SK-N-MC (cell line): ENCODE data around the gene MYO1G.

ENCODE experiments used
- DNase-seq: peaks from one replicate; pipeline ENCODE4 v3.0.0-alpha.2; 2011; ENCODE audit warnings: low read depth, low spot score
- H3K27ac ChIP-seq: fragments of 200-600 bp; sonication (generic); 2 replicates; pipeline ENCODE4 v1.5.1; 2016; ENCODE audit warnings: mixed run types
- H3K36me3 ChIP-seq: fragments of 200-600 bp; sonication (generic); 2 replicates; pipeline ENCODE4 v1.6.1; 2017; ENCODE audit warnings: antibody characterized with exemption, low read length, mixed read lengths; ENCODE audit not compliant: insufficient read depth
- H3K4me3 ChIP-seq: fragments of 200-600 bp; sonication (generic); 2 replicates; pipeline ENCODE4 v1.5.1; 2016
- H3K9ac ChIP-seq: fragments of 200-600 bp; sonication (generic); 2 replicates; pipeline ENCODE4 v1.8.0; 2017; ENCODE audit warnings: mixed run types, mixed read lengths; ENCODE audit not compliant: insufficient read length
- H3K9me3 ChIP-seq: fragments of 200-600 bp; sonication (generic); 2 replicates; pipeline ENCODE4 v1.6.1; 2017; ENCODE audit warnings: low read depth, mild to moderate bottlenecking, antibody characterized with exemption, low read length, moderate library complexity, mixed read lengths
- EZH2 ChIP-seq: fragments of 200-600 bp; sonication (generic); IDR thresholded peaks from one replicate; pipeline ENCODE4 v1.6.1; 2017; ENCODE audit warnings: antibody characterized with exemption
- FOXP2 ChIP-seq: optimal IDR thresholded peaks from 2 replicates; pipeline ENCODE3; 2011; ENCODE audit warnings: mild to moderate bottlenecking, moderate library complexity; ENCODE audit not compliant: insufficient read depth; ENCODE audit errors: extremely low read length, control extremely low read depth
- POLR2AphosphoS5 ChIP-seq: IDR thresholded peaks from 2 replicates; pipeline ENCODE4 v1.6.1; 2012; ENCODE audit warnings: mild to moderate bottlenecking, low read depth, low read length, borderline replicate concordance

The MYO1G gene

GRCh38 chr7:44960011-44960580, 18.7 kb downstream of the MYO1G start:
- Histone ChIP-seq H3K27ac (no peak overlapping the region), H3K9me3 (no peaks in the 10 kb centered on the region), H3K36me3 (no peaks in the 10 kb centered on the region), H3K9ac (no peak overlapping the region), H3K4me3 (no peak overlapping the region)
- no peak for DNase-seq
- no peak for TF ChIP-seq FOXP2
- TF ChIP-seq POLR2AphosphoS5, result no peak
- TF ChIP-seq EZH2, result no peak

- Histone ChIP-seq H3K4me3 (no peak overlapping the region), H3K27ac (no peak overlapping the region), H3K9me3 (no peaks in the 10 kb centered on the region), H3K36me3 (no peaks in the 10 kb centered on the region), H3K9ac (no peak overlapping the region)
- no peak for DNase-seq
- TF ChIP-seq POLR2AphosphoS5, result no peak
- no peak for TF ChIP-seq FOXP2
- TF ChIP-seq EZH2, result no peak
Observed at GRCh38 chr7:44959433-44959951, 19.3 kb downstream of the MYO1G start.

GRCh38 chr7:44958645-44959344, 20.0 kb downstream of the MYO1G start:
- no peak for DNase-seq
- Histone ChIP-seq H3K36me3 (no peaks in the 10 kb centered on the region), H3K4me3 (no peak overlapping the region), H3K9me3 (no peaks in the 10 kb centered on the region), H3K9ac (no peak overlapping the region), H3K27ac (no peak overlapping the region)
- TF ChIP-seq FOXP2 (no peak), EZH2 (no peak), POLR2AphosphoS5 (no peak)

GRCh38 chr7:44956157-44956766, 22.6 kb downstream of the MYO1G start:
- H3K27ac ChIP-seq, result no peak overlapping the region
- DNase-seq, result no peak
- H3K36me3 ChIP-seq, result no peaks in the 10 kb centered on the region
- no peak for TF ChIP-seq FOXP2
- no peak for TF ChIP-seq POLR2AphosphoS5
- TF ChIP-seq EZH2, result no peak
- H3K9ac ChIP-seq, result no peak overlapping the region
- H3K4me3 ChIP-seq, result no peak overlapping the region
- H3K9me3 ChIP-seq, result no peaks in the 10 kb centered on the region

- no peak for DNase-seq
- Histone ChIP-seq H3K9me3 (no peaks in the 10 kb centered on the region), H3K4me3 (no peak overlapping the region), H3K36me3 (no peaks in the 10 kb centered on the region), H3K27ac (no peak overlapping the region), H3K9ac (no peak overlapping the region)
- TF ChIP-seq POLR2AphosphoS5 (no peak), FOXP2 (no peak), EZH2 (no peak)
Observed at GRCh38 chr7:44955733-44956132, 23.1 kb downstream of the MYO1G start.

- Histone ChIP-seq H3K4me3 (no peak overlapping the region), H3K36me3 (no peaks in the 10 kb centered on the region), H3K9me3 (no peaks in the 10 kb centered on the region), H3K9ac (no peak overlapping the region), H3K27ac (no peak overlapping the region)
- DNase-seq, result no peak
- TF ChIP-seq POLR2AphosphoS5 (no peak), EZH2 (no peak), FOXP2 (no peak)
Observed at GRCh38 chr7:44953156-44953555, 25.7 kb downstream of the MYO1G start.

- Histone ChIP-seq H3K36me3 (no peaks in the 10 kb centered on the region), H3K27ac (no peak overlapping the region), H3K4me3 (no peak overlapping the region), H3K9ac (no peak overlapping the region), H3K9me3 (no peaks in the 10 kb centered on the region)
- no peak for TF ChIP-seq FOXP2
- TF ChIP-seq EZH2, result no peak
- TF ChIP-seq POLR2AphosphoS5, result no peak
- DNase-seq, result no peak
Observed at GRCh38 chr7:44949303-44949702, 29.5 kb downstream of the MYO1G start.

GRCh38 chr7:44945479-44945878, 33.3 kb downstream of the MYO1G start:
- TF ChIP-seq POLR2AphosphoS5, result no peak
- no peak for TF ChIP-seq FOXP2
- no peak for TF ChIP-seq EZH2
- no peak overlapping the region for H3K4me3 ChIP-seq
- H3K9ac ChIP-seq, result no peak overlapping the region
- H3K36me3 ChIP-seq, result no peaks in the 10 kb centered on the region
- H3K27ac ChIP-seq, result no peak overlapping the region
- no peaks in the 10 kb centered on the region for H3K9me3 ChIP-seq
- DNase-seq, result no peak
